HG02973 (cell line): Measurements from ENCODE around the gene SLC15A3.
"Not testable (repeated sequence)": the region's sequence is repeated elsewhere in the genome, so short reads cannot be mapped to it uniquely, and the experiment has no call there.

Experiments used
- ATAC-seq: cut with Tn5 transposase; IDR thresholded peaks from one replicate; pipeline ENCODE4 v1.9.1; 2021; ENCODE audit warnings: moderate library complexity; ENCODE audit not compliant: unreplicated experiment

Gene SLC15A3

DNA sequence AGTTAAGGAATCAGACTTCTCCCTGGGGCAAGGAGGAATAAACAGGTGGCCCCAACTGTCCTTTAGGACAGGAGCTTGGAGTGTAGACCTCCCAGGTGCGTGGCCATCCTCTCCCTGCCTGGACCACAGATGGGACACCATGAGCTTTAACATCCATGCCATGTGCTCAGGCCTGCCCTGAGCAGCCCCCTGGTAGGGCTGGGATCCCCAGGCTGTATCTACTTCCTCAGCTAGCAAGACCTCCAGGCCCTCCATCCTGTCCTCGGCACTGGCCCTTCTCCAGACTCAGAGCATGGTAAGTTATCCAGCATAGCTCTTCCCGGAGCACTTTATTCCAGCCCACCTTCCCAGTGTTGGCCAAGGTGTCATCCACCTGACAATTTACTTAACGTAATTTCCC is 25.2 kb upstream of the SLC15A3 start:
- ATAC-seq, result no peak

GRCh38 chr11:60974726-60975125 is 22.8 kb upstream of the SLC15A3 start:
- no peak for ATAC-seq

DNA sequence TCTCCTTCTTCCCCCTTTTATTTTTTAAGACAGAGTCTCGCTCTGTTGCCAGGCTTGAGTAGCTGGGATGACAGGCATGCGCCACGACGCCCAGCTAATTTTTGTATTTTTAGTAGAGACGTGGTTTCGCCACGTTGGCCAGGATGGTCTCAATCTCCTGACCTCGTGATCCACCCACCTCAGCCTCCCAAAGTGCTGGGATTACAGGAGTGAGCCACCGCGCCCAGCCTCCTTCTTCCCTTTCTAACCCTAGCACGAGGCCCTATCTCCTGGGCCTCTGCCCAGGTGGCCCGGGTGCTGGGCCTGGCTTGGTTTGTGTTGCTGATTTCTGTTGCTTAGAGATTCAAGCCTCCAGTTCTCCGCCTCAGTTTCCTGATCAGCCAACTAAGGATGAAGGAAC is 22.3 kb upstream of the SLC15A3 start:
- not testable (repeated sequence) for ATAC-seq

DNA sequence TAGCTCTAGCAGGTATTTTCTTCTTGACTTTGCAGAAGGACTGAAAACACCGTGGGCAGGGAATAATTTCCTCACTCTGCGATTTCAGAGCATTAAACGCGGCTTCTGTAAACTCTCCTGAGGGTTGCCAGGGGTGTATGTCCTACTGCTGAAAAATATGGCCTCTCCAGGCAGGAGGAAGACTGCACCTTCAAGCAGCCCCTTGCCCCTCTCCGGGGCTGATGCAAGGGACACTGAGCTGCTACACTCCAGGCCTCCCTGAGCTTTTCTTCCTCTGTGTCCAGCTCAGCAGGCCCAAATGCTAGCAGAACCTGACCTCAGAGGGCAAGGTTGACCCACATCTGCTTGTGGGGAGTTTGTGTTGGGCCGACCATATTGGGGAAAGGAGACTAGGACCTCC is 21.7 kb upstream of the SLC15A3 start:
- no peak for ATAC-seq

- ATAC-seq, result no peak
Observed at GRCh38 chr11:60972182-60973030, 20.4 kb upstream of the SLC15A3 start.

DNA sequence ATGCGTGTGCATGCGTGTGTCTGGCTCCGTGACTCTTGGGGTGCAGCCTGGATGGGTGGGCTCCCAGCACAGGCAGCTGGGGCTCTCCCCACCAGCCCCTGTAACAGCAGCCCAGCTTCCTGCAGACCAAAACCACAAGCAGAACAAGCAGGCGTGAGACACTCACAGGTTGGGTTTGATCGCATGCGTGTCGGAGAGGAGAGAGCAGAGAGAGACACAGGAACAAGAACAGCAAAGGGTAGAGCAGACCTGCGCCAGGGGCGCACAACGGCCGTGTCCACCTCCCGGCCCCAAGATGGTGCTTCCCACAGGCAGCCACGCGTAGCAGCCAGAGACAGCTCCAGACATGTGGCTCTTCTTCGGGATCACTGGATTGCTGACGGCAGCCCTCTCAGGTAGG is 19.5 kb upstream of the SLC15A3 start, which contains the start of gene CD6:
TSS of gene CD6 (plus strand) at position 161 of the 400 bp plus-strand sequence. CDS start at position 347, 186 bp downstream.
- ATAC-seq, result no peak

DNA sequence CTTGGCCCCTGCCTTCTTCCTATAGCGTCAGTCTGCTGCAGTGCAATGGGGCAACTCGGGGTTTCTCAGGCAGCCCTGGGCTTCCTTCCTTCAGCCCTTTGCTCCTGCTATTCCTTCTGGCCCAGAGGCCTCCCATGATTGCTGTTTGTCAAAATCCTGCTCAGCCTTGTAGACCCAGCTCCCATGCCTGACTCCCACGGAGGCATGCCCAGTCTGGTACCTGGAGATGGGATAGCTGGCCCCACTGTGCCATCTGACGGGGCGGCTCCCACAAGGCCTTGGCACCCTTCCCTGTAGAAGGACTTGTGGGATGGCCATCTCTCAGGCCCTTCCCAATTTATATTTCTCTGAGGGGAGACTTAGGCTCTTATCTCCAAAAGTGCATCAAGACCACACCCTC is 18.9 kb upstream of the SLC15A3 start:
- no peak for ATAC-seq

DNA sequence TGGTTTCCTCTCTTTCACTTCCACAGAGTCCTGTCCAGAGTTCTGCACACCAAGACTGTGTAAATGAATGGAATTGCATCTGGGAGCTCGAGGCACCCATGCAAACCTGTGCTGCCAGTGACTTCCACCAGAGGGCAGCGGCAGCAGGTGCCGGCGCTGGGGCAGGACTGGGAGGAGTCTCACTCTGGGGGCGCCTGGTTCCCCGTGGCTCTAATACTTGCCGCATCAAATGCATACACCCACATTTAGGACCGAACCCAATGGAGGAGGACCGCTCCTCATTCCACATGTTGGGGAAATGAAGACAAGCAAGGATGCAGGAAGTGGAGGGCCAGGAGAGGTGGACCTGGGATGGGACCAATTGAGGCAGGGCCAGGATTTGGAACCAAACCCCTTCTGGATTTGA is 18.4 kb upstream of the SLC15A3 start:
- ATAC-seq, result peak; percentile 76

- ATAC-seq, result no peak
Observed at GRCh38 chr11:60968223-60968622, 16.2 kb upstream of the SLC15A3 start.

GRCh38 chr11:60966890-60967289 is 14.9 kb upstream of the SLC15A3 start:
- ATAC-seq, result no peak

DNA sequence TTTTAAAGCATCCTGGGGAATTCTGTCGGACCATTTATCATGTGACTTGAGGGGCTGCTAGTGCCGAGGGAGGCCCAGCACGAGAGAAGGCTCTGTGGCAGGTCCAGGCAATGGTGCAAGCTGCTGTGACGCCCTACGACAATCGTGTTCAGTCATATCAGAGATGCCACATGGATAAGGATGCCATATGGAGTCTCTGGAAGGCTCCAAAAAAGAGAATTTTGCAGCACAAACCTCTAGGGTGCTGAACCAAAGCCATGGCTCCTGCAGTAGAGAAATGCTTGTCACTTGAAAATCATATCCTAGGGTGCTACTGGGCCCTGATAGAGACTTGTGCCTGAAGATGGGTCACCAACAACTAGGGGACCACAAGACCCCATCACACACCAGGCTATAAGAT is 12.8 kb upstream of the SLC15A3 start:
- no peak for ATAC-seq

GRCh38 chr11:60960405-60960804 is 8.4 kb upstream of the SLC15A3 start:
- no peak for ATAC-seq

DNA sequence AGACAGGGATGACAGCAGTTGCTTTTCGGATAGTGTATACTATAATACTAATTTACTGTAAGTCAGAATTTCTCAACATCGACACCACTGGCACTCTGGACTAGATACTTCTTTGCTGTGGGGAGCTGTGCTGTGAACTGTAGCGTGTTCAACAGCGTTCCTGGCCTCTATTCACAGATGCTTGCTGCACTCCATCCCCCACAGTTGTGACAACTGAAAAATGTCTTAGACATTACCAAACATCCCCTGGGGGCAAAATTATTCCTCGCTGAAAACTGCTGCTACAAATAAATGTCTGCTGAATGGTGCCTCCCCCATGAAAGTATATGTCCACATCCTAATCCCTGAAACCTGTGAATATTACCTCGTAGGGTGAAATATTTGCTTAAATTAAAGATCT is 7.5 kb upstream of the SLC15A3 start:
- no peak for ATAC-seq

GRCh38 chr11:60957188-60957587 is 5.2 kb upstream of the SLC15A3 start:
- no peak for ATAC-seq

DNA sequence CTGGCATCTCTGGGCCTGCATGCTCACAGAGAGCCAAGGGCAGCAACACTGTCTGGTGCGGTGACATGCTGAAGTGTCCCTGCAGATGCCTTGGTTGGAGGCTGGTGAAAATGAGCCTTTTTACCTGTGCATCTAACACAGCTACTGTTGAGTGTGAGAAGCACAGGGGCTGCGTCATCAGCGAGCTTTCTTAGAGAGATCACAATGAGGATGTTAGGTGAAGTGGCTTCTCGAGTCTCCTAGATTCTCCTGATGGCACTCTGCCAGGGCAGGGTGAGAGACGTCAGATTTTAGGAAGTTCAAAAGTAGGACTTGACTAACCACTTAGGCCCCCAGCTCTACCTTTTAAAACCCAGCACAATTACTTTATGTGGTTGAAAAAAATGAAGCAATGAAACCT is 3.6 kb upstream of the SLC15A3 start:
- no peak for ATAC-seq

GRCh38 chr11:60954421-60954820 is 2.4 kb upstream of the SLC15A3 start:
- no peak for ATAC-seq

DNA sequence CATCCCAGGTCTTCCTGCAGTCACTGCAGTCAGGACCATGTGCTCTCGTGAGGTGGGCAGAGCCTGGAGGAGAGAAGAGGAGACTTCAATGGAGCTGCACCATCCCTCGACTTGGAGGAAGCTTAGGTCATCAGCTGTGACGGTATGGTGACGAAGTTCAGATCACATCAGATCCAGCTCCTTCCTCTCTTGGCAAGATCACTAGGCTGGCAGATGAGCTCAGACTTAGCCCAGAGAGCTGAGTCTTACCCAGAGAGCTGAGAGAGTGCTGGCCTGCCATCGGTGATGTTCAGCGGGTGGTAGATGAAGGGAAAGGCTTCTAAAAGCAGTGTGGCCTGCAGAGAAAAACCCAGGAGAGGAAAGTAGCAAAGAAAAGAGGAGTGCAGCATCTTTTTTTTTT is 1.8 kb upstream of the SLC15A3 start:
- ATAC-seq, result no peak

DNA sequence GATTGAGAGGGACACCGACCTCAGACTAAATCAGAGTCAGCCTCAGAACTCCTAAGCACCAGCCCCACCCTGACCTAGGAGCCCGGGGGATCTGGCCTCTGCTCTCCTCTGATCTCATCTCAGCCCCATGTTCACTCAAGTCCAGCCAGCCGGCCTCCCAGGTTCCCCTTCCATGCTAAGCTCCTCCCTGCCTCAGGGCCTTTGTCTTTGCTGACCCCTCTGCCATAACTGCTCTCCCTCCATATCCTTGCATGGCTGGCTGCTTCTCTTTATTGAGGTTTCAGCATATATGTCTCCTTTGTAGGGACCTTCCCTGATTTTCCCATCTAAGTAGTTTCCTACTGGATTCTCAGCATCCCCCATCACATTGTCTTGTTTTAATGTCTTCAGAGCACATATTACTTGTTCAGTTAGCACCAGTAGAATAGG is 780 bp upstream of the SLC15A3 start:
- ATAC-seq, result no peak

DNA sequence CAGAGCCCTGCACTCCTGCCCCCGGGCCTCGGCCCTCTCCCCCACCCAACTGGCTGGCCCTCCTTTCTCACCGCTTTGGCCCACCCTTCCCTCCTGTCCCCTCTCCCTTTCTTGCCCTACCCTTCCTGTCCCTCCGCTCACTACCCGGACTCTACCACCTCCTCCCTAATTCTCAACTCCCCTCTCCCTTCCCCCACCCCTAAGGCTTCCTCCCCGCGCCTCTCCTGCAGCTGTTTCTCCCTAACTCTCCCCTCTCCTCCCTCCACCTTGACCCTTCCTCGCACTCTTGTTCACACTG is 421 bp downstream of the SLC15A3 start:
- ATAC-seq, result no peak

GRCh38 chr11:60950933-60951605 is 907 bp downstream of the SLC15A3 start:
- peak; percentile 22 for ATAC-seq

GRCh38 chr11:60950024-60950423 is 2.0 kb downstream of the SLC15A3 start:
- no peak for ATAC-seq

- ATAC-seq, result no peak
Observed at GRCh38 chr11:60948250-60948649, 3.7 kb downstream of the SLC15A3 start.
